ENCODE results near the gene ZNF439. TPM values are rescaled to one million over a fixed set of nuclear protein-coding genes. Genes with fewer than 3 reads are reported as not detected.
"Not testable (repeated sequence)": the region's sequence is repeated elsewhere in the genome, so short reads cannot be mapped to it uniquely, and the experiment has no call there.

The ZNF439 gene
- total RNA-seq, 1 experiment from 2014 or later, result 0.11 TPM

DNA sequence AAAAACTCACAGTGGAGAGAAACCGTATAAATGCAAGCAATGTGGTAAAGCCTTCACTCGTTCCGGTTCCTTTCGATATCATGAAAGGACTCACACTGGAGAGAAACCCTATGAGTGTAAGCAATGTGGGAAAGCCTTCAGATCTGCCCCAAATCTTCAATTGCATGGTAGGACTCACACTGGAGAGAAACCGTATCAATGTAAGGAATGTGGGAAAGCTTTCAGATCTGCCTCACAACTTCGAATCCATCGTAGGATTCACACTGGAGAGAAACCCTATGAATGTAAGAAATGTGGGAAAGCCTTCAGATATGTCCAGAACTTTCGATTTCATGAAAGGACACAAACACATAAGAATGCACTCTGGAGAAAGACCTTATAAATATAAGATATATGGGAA, 19.7 kb downstream of the ZNF439 start:
- DNase-seq (ENCODE audit: low read depth), result no peak

DNA sequence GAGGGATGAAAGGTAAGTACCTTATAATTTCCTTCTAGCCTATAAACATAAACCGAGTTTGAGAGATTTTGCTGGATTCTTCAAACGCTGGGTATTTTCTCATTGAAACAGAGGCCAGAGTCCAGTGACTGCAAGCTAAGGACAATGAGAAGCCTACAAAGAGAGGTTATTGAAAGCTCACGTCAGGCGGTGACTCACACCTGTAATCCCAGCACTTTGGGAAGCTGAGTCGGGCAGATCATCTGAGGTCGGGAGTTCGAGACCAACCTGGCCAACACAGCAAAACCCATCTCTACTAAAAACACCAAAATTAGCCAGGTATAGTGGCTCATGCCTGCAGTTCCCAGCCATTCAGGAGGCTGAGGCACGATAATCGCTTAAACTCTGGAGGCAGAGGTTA, 24.1 kb downstream of the ZNF439 start:
- no peak for DNase-seq (ENCODE audit: low read depth)

DNA sequence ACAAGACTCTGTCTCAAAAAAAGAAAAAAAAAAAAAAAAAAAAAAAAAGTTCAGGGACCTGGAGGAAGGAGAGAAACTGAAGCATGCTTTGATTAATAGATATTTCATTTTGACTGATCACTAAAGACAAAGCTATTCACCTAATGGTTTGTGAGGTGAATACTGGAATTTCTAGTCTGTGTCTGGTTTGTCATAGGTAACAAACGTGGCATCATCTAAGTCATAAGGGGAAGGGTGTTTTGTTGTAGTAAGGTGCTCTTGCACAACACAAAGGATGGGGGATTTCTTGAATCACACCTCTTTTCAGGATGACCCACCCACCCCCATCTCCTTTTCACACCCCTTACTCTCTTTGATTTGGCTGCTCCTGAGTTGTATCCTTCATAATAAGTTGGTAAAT, 25.2 kb downstream of the ZNF439 start:
- DNase-seq (ENCODE audit: low read depth), result no peak

DNA sequence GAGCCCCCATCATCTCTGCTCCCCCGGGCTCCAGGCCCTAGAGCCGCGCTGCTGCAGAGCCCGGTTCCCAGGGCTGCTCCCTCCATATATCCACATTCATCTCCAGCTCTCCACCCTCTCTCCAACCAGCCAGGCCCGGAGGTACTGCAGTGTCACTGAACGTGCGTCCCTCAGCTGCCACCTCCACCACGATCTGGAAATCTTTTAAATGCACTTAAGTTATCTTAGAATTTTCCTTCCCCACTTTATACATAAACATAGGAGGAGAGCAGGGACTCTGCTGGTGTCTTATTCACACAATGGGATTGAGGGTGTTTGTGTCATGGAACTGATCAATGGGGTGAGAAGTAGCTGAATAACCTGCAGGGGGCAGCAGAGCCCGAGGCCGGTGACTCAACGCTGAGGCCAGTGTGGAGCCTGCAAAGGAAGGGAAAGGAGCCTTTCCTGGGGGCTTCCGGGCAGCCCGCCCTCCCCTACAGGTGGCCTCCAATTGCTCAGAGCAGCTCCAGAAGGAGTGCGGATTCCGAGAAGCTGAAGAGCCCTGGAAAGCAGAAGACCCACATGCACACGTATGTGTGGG, 31.3 kb downstream of the ZNF439 start:
- DNase-seq (ENCODE audit: low read depth), result not testable (repeated sequence)

DNA sequence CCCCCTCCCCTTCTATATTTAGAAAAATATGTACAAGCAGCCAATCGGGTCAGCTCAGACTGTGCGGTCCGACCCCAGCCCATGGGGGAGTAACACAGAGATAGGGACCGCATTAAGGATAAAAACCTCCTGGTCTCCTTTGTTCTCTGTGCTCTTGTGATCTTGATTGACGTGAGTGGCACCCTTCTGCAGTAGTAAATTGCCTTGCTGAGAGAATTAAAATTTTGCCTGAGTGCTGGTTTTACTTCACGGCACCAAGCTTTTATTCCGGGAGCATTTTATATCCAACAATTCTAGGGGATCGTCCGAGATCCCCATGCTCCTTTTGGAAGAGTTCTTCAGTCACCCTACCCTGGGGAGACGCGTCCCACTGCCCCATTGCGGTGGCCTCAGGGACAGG, 32.1 kb downstream of the ZNF439 start:
- no peak for DNase-seq (ENCODE audit: low read depth)

DNA sequence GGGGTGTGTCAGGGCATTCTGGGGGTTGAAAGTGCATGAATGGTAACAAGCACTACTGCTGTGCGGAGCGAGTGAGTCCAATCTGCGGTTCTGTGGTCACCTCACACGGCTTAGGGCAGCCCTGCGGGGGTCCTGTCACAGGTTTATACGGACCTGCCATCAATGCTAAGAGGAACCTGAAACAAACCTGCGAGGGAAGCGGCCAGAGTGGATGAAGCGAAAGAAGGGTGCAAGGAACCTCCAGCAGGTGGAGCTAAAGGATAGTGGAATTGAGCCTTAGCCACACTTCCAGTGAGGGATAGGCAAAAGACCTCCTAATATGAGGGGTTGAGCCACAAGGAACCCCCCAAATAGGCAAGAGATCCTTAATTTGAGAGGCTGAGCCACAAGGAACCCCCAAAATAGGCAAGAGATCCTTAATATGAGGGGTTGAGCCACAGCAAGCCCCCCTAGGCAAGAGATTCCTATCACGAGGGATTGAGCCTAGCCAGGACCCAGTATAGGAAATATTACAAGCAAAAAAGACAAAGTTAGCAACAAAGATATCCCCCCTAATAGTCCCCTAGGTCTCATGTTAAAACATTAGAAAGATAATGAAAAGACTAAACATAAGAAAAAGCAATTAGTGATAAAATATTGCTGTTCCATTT, 32.8 kb downstream of the ZNF439 start:
- peak; percentile 45 for DNase-seq (ENCODE audit: low read depth)

DNA sequence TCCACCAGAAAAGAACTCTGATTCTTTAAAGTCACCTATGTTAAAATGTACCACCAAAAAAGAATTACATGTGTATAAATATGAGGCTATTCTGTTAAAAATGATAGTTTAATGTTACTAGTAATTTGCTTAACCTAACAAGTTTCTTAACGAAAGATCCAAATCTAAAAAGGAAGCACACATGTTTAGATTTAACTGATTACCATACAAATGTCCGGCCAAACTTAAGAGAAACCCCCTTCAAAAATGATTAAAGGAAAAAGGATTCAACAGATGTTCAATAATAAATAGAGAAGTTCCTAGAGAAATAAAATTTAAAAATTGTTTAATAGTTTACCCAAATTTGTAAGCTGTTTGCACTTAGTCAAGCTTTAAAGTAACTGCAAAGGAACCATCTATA, 34.1 kb downstream of the ZNF439 start:
- DNase-seq (ENCODE audit: low read depth), result no peak

DNA sequence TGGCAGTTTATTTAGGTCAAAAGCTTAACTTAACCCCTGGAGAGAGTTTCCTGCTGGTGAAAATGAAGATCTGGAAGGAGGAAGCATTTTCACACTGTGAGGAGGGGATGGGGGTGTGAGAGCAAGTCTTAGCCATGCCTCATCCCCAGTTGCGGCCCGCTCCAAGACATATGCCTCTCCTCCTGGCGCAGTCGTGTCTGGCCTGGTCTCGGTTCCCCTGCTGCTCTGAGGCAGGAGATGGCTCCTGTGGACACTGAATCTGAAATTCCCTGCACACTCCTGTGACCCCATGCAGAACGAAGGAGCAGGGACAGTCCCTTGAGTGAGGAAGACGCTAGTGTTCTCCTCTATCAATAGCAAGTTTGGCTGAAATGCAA, 38.7 kb downstream of the ZNF439 start:
- DNase-seq (ENCODE audit: low read depth), result no peak

DNA sequence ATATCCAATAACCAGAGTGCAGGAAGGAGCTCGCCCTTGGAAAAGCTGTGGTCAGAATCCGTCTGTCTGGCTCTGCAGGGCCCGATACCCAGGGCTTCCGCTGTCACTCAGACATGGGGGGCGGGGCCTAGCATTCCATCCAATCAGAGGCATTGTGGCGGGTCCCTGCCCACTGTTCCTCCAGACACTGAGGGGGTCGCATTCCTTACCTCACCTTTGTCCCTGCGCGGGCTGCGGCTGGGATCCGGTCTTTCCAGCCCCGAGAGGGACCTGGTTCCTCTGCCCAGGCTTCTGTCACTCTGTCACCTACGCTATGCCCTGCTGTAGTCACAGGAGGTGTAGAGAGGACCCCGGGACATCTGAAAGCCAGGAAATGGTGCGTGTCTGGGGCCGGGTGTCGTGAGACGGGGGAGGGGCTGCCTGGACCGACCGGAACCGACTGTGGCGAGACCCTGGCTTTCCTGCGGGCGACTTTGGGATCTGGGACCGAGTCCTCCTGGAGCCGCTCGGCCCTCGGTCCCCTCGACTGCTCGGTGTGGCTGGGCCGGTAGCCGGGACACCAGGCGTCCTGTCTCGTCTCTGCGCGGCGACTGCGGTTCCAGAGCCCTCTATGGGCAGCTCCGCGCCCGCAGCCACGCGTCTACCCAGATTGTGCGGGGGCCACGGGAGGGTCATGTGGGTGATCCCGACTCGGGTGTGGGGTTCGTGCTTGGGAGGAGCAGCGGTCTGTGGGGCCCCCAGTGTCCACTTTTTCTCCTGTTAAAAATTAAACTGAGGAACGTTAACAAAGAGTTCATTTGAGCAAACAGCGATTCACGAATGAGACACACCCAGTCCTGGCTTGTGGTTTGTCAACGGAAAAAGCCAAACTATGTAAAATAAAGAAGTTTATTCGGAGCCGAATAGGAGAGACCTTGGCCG, 39.3 kb downstream of the ZNF439 start, which contains the start of gene ZNF69:
Gene ZNF69 (plus strand): TSS at position 172 of the 921 bp plus-strand sequence. CDS start 142 bp downstream, at position 314.
- peak; percentile 69 for DNase-seq (ENCODE audit: low read depth)

DNA sequence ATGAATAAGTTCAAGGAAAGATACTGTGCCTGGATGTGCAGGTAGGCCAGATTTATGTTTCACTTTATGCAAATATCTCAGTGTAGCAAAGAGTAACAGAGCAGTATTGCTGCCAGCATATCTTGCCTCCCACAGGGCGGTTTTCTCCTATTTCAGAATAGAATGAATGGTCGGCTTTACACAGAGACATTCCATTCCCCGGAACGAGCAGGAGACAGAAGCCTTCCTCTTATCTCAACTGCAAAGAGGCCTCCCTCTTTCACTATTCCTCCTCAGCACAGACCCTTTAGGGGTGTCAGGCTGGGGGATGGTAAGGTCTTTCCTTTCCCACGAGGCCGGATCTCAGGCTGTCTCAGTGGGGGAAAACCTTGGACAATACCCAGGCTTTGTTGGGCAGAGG, 41.4 kb downstream of the ZNF439 start:
- not testable (repeated sequence) for DNase-seq (ENCODE audit: low read depth)

DNA sequence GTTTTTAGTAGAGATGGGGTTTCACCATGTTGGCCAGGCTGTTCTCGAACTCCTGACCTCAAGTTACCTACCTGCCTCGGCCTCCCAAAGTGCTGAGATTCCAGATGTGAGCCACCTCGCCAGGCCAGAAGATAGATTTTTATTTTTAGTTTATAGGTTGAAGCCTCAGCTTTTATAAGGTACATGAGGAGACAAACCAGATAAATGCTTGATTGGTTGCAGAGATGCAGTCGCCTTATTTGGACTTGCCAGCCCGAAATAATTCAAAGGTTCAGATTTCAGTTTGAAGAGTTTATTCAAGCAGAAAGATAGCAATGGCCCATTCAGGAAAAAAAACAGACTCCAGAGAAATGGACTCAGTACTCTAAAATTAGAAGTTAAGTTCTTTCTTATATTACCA, 42.1 kb downstream of the ZNF439 start:
- DNase-seq (ENCODE audit: low read depth), result no peak

DNA sequence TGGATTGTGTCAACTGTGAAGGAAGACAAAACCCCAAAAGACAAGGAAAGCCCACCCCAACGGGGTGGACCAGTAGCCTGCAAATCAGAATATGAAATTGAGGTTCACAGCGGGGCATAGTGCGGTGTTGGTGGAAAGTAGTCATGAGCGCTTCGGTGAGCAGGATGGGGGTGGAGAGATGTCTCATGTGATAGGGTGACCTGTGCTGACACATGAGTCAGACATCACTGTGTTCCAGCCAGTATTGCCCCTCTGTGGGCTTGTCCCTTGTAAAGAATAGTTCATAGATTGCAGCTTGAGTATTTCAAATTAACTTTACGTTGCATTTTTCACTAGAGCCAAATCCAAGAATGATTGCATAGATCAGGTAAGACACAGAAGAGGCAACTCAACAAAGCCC, 46.3 kb downstream of the ZNF439 start:
- no peak for DNase-seq (ENCODE audit: low read depth)

DNA sequence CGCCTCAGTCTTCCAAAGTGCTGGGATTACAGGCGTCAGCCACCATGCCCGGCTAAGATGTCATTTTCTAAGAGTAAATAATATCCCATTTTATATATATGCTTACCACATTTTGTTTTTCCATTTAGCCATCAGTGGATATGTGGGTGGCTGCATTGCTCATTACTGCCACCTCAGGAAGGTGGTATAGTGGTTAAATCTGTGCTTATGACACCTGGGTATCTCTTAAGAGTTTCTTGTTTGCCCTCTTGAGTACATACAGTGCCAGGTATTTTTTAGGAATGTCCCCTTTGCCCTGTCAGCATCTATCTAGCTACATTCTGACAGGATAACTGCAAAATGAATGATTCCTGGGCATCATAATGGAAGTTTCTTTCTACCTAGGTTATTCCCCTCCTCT, 53.7 kb downstream of the ZNF439 start:
- DNase-seq (ENCODE audit: low read depth), result no peak

DNA sequence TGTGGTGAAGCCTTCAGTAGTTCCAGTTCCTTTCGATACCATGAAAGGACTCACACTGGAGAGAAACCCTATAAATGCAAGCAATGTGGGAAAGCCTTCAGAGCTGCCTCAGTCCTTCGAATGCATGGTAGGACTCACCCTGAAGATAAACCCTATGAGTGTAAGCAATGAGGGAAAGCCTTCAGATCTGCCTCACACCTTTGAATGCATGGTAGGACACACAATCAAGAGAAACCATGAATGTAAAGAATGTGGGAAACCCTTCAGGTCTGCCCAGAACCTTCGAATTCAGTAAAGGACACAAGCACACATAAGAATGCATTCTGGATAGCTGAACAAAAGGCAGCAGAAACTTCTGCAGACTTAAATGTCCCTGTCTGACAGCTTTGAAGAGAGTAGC, 57.4 kb downstream of the ZNF439 start:
- DNase-seq (ENCODE audit: low read depth), result no peak

DNA sequence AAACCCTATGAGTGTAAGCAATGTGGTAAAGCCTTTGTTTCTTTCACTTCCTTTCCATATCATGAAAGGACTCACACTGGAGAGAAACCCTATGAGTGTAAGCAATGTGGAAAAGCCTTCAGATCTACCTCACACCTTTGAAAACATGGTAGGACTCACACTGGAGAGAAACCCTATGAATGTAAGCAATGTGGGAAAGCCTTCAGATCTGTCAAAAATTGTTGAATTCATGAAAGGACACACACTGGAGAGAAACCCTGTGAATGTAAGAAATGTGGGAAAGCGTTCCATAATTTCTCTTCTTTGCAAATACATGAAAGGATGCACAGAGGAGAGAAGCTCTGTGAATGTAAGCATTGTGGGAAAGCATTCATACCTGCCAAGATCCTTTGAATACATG, 63.4 kb downstream of the ZNF439 start:
- not testable (repeated sequence) for DNase-seq (ENCODE audit: low read depth)

DNA sequence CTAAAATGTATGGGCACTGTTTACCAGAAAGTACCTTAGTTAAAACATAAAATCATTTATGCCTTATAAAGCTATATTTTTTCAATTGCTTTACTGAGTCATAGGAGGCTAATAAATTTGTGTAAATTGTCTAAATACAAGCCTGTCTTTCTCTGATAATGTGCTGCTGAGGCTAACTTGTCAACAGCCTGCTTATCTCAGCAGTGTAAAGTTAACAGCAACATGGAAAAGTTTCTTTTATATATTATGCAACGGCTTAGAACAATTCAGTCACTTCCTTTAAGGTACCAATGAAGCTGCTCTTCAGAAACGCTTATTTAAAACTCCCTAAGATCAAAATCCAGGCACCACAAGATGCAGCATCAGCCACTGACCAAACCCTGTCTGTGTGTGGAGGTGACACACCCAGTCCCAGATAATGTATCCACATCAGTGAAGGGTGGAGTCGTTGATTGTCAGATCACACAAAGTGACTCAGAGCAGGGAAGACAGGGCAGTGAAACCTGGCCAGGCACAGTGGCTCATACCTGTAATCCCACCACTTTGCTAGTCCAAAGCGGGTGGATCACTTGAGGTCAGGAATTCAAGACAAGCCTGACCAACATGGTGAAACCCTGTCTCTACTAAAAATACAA, 66.0 kb downstream of the ZNF439 start:
- DNase-seq (ENCODE audit: low read depth), result not testable (repeated sequence)

Other genes starting within 250 kb of the ZNF439 start
- 7.1 and 10.2 TPM in 2 replicates for gene ZNF823, start 109.8 kb upstream of the ZNF439 start, total RNA-seq (2014; rRNA removed)
- gene ZNF441, start 81.7 kb upstream of the ZNF439 start, total RNA-seq (2014; rRNA removed), result 5.4 and 7.1 TPM in 2 replicates
- gene ZNF491, start 50.2 kb upstream of the ZNF439 start, total RNA-seq (2014; rRNA removed), result 0.80 and 0.90 TPM in 2 replicates
- gene ZNF440, start 34.5 kb upstream of the ZNF439 start, total RNA-seq (2014; rRNA removed), result 7.0 and 8.2 TPM in 2 replicates
- gene ZNF69, start 39.1 kb downstream of the ZNF439 start, total RNA-seq (2014; rRNA removed), result 6.2 and 8.8 TPM in 2 replicates
- 8.7 and 9.5 TPM in 2 replicates for gene ZNF700, start 76.4 kb downstream of the ZNF439 start, total RNA-seq (2014; rRNA removed)
- 0.69 and 1.7 TPM in 2 replicates for gene ZNF763, start 116.3 kb downstream of the ZNF439 start, total RNA-seq (2014; rRNA removed)
- 4.1 and 5.7 TPM in 2 replicates for gene ZNF433, start 187.0 kb downstream of the ZNF439 start, total RNA-seq (2014; rRNA removed)
- gene ZNF878, start 204.2 kb downstream of the ZNF439 start, total RNA-seq (2014; rRNA removed), result 0.38 and 0.46 TPM in 2 replicates
- 2.5 and 2.8 TPM in 2 replicates for gene ZNF844, start 216.0 kb downstream of the ZNF439 start, total RNA-seq (2014; rRNA removed)

All from LHCN-M2 (cell line).